ENCODE measurements around the gene MS4A3.
"Not testable (repeated sequence)": the region's sequence is repeated elsewhere in the genome, so short reads cannot be mapped to it uniquely, and the experiment has no call there.

Gene MS4A3, protein sequence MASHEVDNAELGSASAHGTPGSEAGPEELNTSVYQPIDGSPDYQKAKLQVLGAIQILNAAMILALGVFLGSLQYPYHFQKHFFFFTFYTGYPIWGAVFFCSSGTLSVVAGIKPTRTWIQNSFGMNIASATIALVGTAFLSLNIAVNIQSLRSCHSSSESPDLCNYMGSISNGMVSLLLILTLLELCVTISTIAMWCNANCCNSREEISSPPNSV

DNA sequence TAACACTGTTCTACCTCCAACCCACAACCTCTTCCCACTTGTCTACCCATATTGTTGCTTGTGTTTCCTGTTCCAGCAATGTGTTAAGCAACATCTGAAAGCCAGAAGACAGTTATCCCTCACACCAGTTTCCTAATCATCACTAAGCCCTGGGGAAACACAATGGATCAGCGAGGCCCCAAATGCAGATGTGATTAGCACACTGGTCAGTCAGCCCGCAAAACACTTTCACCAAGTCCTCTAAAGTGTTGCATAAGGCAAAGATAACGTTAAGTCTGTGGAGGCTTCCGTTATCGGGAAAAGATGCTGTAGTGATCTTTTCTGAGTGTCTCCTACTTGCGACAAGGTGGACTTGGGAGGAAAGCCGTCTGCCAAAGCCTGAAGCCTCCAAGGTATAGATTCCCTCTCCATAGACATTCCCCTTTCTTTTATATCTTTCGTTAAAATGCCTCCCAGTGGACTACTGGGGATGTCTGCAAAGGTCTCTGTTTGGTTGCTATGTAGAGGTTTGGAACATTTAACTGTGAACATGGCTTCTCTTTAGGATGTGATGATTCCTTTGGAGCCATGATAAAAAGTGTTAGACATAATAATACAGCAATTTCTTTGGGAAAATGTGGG, at the start of gene MS4A3:
TSS of gene MS4A3 (plus strand) at position 317 of the 621 bp plus-strand sequence. CDS start 4,496 bp downstream, outside the sequence.
- ATAC-seq: no peak

DNA sequence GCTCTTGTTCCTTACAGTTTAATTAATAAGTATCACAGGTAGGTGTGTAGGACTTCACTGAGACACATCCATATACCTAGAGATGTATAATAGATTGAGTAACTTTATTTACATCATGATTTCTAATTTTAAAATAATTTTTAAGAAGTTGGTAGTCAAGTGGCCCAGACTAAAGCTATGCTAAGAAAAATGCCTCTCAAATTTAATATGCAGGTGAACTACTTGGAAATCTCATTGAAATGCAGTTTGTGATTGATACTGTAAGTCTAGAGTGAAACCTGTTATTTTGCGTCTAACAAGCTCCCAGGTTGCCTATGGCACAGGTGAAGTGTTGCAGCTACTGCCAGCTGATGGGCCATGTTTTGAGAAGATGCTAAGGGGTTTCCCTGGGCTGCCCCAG, 39.6 kb upstream of the MS4A3 start, which contains the start of gene OOSP4B:
TSS of gene OOSP4B (plus strand) at position 301 of the 400 bp plus-strand sequence.
- no peak for ATAC-seq

DNA sequence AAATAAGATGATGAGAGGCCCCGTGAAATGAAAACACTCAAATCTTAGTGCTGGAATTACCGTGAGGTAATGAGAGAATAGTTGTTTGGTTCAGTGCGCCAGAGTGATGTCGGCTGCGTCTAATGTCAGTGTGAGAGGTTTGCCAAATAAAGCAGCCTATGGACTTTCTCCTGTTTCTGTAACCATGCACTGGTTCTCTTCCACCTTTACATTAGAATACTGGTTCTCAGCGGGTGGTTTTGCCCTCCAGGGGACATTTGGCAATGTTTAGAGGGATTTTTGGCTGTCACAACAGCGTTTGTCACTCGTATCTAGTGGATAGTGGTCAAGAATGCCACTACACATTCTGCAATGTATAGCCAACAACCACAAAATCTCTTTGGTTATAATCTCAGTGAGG, 38.4 kb upstream of the MS4A3 start:
- no peak for ATAC-seq

DNA sequence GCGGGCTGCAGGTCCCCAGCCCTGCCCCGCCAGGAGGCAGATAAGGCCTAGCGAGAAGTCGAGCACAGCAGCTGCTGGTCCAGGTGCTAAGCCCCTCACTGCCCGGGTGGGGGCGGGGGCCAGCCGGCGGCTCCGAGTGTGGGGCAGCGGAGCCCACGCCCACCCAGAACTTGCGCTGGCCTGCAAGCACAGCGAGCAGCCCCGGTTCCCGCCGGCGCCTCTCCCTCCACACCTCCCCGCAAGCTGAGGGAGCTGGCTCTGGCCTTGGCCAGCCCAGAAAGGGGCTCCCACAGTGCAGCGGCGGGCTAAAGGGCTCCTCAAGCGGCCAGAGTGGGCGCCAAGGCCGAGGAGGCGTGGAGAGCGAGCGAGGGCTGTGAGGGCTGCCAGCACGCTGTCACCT, 36.1 kb upstream of the MS4A3 start:
- ATAC-seq: not testable (repeated sequence)

DNA sequence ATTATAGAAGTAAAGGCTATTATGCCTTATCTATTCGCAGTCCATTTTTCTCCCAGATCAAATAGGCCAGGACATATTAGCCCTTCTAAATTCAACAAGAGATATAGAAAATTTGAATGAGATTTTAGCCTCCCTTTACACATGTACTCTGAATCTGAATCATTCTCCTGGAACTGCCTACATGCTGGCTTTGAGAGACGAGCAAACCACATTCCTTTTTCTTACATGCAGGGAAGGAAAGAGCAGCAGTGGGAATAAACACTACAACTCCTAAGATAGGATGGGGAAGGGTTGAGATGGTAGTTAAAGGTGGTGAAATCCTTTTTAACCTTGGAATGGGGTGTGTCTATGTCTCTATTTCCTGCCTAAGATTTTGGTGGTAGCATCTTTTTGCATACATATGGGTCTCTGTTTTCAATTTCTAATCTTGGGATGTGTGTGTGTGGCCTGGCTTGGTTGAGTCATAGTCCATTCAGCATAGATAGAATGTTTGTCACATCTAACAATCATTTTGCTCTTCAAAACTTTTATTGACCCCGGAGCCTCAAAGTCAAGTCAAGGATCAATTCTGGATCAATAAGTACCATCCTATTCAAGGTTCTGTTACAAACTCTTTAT, 27.3 kb upstream of the MS4A3 start:
- ATAC-seq: no peak

DNA sequence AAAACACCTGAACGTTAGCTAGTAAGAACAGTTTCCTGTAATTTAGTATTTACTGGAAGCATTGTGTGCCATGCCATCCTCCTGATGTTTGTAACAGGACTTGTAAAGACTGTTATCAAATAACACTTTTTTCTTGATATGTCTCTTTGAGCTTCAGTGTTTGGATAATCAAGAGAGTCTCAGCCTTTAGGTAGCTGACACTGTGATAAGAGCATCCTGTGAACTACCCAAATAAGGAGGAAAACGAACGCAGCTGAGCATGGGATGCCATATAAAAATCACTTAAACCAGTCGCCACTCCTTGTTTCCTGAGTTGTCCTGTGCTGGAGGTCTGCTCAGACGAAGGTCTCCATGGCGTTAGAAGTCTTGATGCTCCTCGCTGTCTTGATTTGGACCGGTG, 16.4 kb upstream of the MS4A3 start, which contains the start of gene OOSP2:
TSS of gene OOSP2 (plus strand) at position 301 of the 400 bp plus-strand sequence. CDS start at position 352, 51 bp downstream.
- no peak for ATAC-seq

DNA sequence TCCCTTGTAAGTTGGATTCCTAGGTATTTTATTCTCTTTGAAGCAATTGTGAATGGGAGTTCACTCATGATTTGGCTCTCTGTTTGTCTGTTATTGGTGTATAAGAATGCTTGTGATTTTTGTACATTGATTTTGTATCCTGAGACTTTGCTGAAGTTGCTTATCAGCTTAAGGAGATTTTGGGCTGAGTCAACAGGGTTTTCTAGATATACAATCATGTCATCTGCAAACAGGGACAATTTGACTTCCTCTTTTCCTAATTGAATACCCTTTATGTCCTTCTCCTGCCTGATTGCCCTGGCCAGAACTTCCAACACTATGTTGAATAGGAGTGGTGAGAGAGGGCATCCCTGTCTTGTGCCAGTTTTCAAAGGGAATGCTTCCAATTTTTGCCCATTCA, 6.0 kb upstream of the MS4A3 start:
- not testable (repeated sequence) for ATAC-seq

DNA sequence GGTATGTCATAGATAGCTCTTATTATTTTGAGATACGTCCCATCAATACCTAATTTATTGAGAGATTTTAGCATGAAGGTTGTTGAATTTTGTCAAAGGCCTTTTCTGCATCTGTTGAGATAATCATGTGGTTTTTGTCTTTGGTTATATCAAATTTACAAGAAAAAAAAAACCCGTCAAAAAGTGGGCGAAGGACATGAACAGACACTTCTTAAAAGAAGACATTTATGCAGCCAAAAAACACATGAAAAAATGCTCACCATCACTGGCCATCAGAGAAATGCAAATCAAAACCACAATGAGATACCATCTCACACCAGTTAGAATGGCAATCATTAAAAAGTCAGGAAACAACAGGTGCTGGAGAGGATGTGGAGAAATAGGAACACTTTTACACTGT, 5.6 kb upstream of the MS4A3 start:
- not testable (repeated sequence) for ATAC-seq

DNA sequence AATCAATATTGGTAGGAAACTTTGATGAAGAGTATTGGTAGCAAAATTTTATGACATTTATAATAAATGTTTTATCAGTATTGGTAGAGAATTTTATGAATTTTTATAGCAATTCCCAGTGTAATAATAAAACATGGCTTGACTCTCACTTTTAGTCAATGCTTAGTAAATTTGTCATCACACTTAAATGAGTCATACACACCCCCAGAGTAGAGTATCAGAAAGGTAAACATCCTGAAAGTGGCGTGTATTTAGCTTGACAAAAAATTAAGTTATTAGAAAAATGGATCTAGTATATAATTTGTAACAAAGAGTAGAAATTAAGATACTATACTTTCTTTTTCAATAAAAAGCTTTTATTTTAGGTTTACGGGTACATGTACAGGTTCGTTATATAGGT, 2.6 kb downstream of the MS4A3 start:
- no peak for ATAC-seq

DNA sequence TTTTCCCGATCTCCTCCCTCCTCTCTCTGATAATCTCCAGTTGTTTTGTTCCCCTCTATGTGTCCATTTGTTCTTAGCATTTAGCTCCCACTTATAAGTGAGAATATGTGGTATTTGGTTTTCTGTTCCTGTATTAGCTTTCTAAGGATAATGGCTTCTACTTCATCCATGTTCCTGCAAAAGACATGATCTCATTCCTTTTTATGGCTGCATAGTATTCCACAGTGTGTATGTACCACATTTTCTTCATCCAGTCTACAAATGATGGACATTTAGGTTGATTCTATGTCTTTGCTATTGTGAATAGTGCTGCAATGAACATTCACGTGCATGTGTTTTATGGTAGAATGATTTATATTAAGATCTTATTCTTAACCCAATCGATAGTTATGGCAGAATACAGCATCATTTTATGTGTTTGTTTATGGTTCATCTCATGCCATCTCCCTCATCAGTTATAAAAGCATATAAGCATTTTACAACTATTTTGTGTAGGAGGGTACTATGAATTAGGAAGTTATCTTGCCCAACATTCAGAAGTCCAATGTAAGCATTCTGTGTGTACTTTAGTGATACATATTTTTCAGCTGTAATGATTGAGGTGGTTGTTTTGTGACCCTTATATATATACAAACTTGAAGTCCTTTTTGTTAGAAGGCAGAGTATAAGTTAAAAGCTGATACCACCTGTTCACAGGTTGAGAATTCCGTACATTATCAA, 3.2 kb downstream of the MS4A3 start:
- no peak for ATAC-seq

DNA sequence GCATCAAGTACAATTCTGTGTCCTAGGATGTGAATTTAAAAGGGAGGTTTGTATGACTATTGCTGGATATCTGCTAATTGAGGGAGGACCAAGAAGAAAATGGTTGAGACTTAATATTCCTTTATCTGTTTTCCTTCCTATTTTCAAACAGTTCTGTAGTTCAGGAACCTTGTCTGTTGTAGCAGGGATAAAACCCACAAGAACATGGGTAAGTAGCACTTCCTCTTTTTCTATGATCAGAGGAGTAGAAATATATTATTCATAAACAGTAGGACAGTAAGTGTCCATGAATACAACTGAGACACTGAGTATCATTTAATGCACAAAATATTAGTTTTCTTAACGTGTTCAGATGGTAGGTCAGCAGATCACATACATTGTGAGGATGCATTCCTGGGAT, 7.6 kb downstream of the MS4A3 start:
- no peak for ATAC-seq

DNA sequence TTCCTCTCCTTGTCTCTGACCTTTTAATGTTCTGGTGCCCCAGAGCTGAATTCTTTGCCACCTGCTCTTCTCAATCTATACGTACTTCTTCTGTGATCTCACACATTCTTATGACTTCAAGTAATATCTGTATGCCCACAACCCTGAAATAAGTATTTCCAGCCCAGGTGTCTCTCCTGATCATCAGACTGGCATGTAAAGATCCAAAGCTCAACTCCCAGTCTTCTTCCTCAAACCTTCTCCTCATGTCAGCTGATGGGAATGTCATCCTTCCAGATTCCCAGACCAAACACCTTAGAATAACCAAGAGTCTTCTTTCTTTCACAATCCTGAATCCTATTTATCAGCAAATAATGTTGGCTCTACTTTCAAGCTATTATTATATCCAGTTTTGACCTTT, 9.3 kb downstream of the MS4A3 start:
- ATAC-seq: no peak

DNA sequence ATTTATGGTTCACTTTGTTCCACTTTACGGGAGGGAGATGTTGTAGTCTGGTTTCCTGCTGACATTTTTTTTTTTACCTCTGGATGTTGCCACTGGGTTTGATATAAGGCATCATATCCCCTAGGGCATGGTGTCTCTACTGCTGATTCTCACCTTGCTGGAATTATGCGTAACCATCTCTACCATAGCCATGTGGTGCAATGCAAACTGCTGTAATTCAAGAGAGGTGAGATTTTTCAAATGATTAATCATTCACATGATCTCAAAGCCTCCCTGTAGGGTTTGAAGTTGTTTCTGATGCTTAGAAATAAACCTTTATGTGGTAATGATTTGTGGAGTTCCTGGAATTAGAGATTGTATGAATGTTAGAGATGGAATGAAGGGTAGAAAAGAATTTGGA, 13.0 kb downstream of the MS4A3 start:
- no peak for ATAC-seq

DNA sequence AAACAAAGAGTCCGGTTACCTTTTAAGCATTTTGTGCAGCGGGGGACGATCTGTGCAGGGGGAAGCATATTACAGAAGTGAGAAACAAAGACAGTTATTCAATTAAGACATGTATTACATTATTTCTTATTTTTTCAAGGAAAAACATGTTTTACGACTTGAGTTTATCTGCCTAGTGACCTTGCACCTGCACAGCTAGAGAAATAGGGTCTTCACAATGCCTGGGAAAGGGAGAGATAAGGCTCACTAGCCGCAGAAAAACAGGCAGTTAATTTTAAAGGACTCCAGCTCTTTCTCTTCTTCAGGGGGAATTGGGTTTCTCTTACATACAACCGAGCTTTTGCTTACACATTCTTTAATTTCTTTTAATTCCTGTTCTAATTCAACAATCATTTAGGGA, 15.2 kb downstream of the MS4A3 start:
- not testable (repeated sequence) for ATAC-seq

DNA sequence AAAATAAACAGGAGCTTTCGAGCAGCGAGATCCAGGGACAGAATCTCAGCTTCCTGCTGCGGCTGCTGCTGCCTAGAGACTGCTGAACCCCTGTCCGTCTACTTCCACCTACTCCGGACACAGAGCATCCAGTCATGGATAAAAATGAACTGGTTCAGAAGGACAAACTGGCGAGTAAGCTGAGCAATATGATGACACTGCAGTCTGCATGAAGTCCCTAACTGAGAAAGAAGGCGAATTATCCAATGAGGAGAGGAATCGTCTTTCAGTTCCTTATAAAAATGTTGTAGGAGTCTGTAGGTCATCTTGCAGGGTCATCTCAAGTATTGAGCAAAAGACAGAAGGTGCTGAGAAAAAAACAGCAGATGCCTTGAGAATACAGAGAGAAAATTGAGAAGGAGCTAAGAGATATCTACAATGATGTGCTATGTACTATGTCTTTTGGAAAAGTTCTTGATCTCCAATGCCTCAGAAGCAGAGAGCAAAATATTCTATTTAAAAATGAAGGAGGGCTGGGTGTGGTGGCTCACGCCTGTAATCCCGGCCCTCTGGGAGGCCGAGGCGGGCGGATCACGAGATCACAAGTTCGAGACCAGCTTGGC, 20.9 kb downstream of the MS4A3 start:
- no peak for ATAC-seq

DNA sequence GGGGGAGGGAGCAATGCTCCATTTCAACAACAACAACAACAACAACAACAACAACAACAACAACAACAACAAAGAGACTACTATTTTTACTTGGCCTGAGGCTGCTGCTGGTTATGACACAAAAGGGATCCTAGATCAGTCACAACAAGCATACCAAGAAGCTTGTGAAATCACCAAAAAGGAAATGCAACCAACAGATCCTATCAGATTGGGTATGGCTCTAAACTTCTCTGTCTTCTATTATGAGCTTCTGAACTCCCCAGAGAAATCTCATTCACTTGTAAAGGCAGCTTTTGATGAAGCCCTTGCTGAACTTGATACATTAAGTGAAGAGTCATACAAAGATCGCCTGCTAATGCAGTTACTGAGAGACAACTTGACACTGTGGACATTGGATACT, 21.5 kb downstream of the MS4A3 start:
- no peak for ATAC-seq

DNA sequence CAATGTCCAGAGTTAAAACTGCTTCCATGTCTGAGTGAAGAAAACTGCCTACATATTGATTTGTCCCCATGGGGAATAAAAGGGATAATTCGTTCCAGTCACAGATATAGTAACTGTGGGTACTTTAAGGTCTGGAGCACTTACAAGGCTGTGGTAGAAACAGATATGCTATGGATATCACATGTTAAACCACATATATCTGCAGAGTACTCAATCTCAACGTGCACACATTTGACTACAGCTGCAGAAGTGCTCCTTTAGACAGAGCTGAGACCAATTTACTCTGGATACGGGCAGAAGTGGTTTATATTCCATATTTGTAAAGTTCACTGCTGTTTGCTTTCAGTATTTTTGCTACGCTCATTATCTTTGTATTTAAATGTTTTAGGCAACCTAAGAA, 22.3 kb downstream of the MS4A3 start:
- ATAC-seq: no peak

DNA sequence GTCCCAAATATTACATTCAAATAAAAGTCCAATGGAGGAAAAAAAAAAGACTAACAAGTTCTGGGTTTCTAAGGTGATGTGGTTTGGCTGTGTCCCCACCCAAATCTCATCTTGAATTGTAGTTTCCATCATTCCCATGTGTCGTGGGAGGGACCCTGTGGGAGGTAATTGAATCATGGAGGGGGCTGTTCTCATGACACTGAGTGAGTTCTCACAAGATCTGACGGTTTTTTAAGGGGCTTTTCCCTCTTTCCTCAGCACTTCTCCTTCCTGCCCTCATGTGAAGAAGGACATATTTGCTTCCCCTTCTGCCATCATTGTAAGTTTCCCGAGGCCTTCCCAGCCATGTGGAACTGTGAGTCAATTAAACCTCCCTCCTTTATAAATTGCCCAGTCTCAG, 24.1 kb downstream of the MS4A3 start:
- no peak for ATAC-seq

DNA sequence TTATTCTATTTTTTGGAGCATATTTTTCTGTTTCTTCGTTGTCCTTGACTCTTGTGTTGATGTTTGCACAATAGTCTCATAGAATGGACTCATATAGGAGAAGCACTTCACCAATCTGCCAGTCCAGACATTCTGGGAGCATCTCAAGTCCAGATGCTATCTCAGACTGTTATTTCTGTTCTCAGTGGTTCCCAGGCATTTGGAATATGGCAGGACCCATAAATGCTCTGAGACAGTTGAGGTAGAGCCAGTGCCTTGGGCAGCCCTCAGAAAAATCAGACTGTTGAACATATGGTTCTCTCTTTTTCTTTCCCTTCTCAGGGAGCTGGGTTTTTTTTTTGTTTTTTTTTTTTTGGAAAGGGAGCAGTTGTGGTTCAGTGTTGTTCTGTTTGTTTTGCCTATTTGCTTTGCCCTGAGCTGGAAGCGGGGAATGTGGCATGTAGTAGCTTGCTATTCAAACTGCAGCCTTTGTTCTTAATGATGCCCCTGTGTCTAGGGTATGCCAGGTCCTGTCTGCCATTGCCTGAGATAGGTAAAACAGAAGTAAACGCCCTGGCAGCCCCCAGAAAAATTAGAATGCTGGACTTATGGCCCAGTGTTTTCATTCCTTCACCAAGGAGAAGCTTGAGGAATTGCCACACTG, 28.3 kb downstream of the MS4A3 start:
- ATAC-seq: no peak

DNA sequence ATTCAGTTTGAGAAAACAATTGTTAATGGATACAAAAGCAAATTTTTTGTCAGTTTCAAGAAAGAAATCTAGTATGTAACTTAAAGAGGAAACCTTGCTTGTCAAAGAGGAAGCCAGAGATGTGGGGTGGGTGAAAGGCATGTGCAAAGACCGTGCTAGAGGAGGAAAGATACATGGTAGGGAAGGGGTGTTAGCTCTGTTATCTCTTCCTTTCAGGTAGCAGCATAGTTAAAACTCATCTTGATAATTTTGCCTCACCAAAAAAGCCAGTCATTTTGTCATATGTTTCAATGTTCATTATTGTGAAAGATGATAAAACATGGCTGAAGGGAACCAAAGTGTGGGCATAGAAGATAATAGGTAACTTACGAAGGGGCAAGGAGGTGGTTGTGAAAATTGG, 29.4 kb downstream of the MS4A3 start:
- no peak for ATAC-seq

DNA sequence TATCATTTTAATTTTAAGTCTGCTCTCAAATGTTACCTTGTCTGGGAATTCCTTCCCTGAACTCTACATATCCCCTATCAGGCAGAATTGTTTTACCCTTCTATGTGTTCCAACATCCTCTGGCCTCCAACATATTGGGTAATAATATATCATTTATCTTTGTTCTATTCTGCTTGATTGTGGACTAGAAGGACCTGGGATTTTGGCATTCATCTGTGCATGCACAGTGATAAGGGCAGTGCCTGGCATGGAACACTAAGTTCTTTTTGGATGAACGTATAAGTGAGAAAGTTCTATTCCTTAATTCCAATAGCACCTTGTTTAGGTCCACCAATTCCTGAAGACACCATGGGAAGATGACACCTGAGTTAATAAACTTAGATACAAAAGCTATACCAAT, 30.8 kb downstream of the MS4A3 start:
- ATAC-seq: no peak

DNA sequence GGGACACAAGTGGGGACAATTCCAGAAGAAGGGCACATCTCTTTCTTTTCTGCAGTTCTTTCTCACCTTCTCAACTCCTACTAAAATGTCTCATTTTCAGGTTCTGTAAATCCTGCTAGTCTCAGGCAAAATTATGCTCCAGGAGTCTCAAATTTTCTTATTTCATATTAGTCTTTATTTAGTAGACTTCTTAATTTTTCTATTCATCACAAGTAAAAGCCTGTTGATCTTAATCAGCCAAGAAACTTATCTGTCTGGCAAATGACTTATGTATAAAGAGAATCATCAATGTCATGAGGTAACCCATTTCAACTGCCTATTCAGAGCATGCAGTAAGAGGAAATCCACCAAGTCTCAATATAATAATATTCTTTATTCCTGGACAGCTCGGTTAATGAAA, 31.9 kb downstream of the MS4A3 start, which contains the start of gene MS4A2:
TSS of gene MS4A2 (plus strand) at position 301 of the 400 bp plus-strand sequence. CDS start 102 bp downstream, outside the sequence.
- no peak for ATAC-seq

Measured in activated CD4-positive, CD25-positive, alpha-beta regulatory T cell treated with anti-CD3 and anti-CD28 coated beads, Interleukin-2, amount 50 U/mL, for 24 hours (primary cell).